ENCODE measurements around the gene ZFYVE28. TPM values are rescaled to one million over a fixed set of nuclear protein-coding genes. Genes with fewer than 3 reads are reported as not detected.

Gene ZFYVE28
- total RNA-seq, 1 donor from 2014 or later, result 0.44 TPM

DNA sequence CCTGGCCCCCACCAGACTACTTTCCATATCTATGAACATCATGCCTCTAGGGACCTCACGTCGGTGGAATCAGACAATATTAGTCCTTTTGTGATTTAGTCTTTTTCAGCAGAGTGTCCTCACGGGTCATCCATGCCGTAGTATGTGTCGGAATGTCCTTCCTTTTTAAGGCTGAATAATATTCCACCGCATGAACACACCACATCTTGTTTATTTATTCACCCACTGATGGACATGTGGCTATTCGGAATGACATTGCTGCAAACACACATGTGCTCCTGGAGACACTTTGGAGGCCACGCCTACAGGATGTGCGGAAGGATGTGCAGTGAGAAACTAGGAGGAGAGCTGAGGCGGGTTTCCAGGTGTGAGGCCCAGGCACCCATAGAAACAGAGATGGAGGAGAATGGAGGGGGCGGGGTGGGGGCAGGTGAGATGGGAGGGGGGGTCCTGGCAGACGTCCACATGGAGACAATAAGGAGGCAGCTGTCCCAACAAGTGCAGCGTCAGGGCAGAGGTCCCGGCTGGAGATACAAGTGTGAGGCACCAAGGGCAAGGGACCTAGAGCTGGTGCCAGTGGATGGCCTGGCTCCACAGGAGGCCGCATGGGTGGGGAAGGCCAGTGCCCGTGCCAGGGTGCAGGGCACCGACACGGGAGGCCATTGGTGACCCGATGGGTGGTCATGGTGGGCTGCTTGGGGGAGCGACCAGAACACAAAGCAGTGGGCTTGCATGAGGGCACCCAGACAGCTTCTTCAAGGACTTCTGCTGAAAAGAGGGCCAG lies 20.7 kb downstream of the ZFYVE28 start:
- Mint-ChIP-seq H3K4me1 (ENCODE audit: unreplicated experiment) (peaks cover 12% of the 10 kb centered on the region), H3K4me3 (ENCODE audit: unreplicated experiment) (no peak overlapping the region), H3K27ac (ENCODE audit: unreplicated experiment) (no peak overlapping the region), H3K9me3 (ENCODE audit: unreplicated experiment) (no peaks in the 10 kb centered on the region), H3K36me3 (ENCODE audit: low read depth, unreplicated experiment) (peaks cover 9% of the 10 kb centered on the region), H3K27me3 (ENCODE audit: unreplicated experiment) (peaks cover 26% of the 10 kb centered on the region)
- TF ChIP-seq, protein P1, sequence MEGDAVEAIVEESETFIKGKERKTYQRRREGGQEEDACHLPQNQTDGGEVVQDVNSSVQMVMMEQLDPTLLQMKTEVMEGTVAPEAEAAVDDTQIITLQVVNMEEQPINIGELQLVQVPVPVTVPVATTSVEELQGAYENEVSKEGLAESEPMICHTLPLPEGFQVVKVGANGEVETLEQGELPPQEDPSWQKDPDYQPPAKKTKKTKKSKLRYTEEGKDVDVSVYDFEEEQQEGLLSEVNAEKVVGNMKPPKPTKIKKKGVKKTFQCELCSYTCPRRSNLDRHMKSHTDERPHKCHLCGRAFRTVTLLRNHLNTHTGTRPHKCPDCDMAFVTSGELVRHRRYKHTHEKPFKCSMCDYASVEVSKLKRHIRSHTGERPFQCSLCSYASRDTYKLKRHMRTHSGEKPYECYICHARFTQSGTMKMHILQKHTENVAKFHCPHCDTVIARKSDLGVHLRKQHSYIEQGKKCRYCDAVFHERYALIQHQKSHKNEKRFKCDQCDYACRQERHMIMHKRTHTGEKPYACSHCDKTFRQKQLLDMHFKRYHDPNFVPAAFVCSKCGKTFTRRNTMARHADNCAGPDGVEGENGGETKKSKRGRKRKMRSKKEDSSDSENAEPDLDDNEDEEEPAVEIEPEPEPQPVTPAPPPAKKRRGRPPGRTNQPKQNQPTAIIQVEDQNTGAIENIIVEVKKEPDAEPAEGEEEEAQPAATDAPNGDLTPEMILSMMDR (IDR thresholded peaks at IDR 0.05; ENCODE audit: unreplicated experiment), result no peak
- no peak for DNase-seq (ENCODE audit: low spot score)

DNA sequence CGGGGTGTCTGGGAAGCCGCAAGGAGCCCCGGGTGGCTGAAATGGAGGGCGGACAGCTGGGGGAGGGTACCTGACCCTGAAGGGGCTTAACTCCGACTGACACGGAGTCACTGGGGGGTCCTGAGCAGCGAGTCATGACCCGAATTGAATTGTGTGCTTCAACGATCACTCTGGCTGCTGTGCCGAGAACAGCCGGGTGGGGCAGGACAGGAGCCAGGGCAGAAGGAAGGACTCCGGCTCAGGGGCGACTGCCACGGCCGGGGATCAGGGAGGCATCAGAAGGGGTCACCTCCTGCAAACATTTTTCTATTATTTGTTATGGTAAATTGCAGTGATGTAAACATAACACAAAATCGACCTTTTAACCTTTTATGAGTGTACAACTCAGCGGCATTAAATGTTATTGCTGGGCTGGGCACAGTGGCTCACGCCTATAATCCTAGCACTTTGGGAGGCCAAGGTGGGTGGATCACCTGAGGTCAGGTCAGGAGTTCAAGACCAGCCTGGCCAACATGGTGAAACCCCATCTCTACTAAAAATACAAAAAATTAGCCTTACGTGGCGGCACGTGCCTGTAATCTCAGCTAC lies 21.6 kb downstream of the ZFYVE28 start:
- Mint-ChIP-seq H3K9me3 (ENCODE audit: unreplicated experiment) (no peaks in the 10 kb centered on the region), H3K27ac (ENCODE audit: unreplicated experiment) (no peak overlapping the region), H3K4me1 (ENCODE audit: unreplicated experiment) (peaks cover 12% of the 10 kb centered on the region), H3K36me3 (ENCODE audit: low read depth, unreplicated experiment) (peaks cover 9% of the 10 kb centered on the region), H3K4me3 (ENCODE audit: unreplicated experiment) (no peak overlapping the region), H3K27me3 (ENCODE audit: unreplicated experiment) (peaks cover 26% of the 10 kb centered on the region)
- no peak for DNase-seq (ENCODE audit: low spot score)
- TF ChIP-seq, protein P1 (IDR thresholded peaks at IDR 0.05; ENCODE audit: unreplicated experiment), result no peak

DNA sequence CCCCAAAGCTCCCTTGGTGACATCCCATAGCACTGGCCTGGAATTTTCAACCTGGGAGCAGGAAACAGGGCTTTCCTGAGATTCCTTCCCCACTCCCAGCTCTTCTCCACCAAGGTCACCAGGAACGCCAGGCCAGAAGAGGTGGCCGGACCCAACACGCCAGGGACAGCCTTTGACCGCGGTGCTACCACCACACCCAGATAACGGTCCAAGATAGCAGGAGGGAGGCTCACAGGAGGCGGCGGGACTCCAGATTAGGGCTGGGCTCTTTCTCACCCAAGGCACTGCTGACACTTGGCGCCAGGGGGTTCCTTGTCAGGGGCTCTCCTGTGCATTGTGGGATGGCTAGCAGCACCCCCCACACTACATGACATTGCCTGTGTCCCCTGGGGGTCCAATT lies 22.9 kb downstream of the ZFYVE28 start:
- H3K36me3 Mint-ChIP-seq (ENCODE audit: low read depth, unreplicated experiment), result peaks cover 5% of the 10 kb centered on the region
- DNase-seq (ENCODE audit: low spot score), result no peak
- peaks cover 17% of the 10 kb centered on the region for H3K4me1 Mint-ChIP-seq (ENCODE audit: unreplicated experiment)
- peaks cover 21% of the 10 kb centered on the region for H3K27me3 Mint-ChIP-seq (ENCODE audit: unreplicated experiment)
- H3K4me3 Mint-ChIP-seq (ENCODE audit: unreplicated experiment), result no peak overlapping the region
- TF ChIP-seq, protein P1 (IDR thresholded peaks at IDR 0.05; ENCODE audit: unreplicated experiment), result no peak
- no peak overlapping the region for H3K27ac Mint-ChIP-seq (ENCODE audit: unreplicated experiment)
- no peaks in the 10 kb centered on the region for H3K9me3 Mint-ChIP-seq (ENCODE audit: unreplicated experiment)

DNA sequence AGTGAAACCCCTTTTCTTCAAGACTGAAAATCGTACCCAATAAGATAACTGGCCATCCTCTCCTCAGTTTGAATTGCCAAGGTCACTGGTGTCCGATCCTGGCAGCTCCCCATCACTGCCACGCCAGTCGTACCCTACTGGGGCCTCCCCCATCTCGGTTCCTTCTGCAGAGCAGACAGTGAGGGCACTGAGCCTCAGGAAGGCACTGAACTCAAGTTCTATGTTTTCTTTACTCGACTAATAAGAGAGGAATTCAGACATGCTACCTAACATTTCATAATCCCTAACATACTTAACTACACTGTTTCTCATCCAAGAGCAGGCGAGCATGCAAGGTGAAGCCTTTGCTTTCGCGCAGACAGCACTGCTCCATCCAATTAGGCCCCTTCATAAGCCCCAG lies 23.4 kb downstream of the ZFYVE28 start:
- TF ChIP-seq, protein P1 (IDR thresholded peaks at IDR 0.05; ENCODE audit: unreplicated experiment), result no peak
- H3K4me3 Mint-ChIP-seq (ENCODE audit: unreplicated experiment), result no peak overlapping the region
- no peak overlapping the region for H3K27ac Mint-ChIP-seq (ENCODE audit: unreplicated experiment)
- H3K36me3 Mint-ChIP-seq (ENCODE audit: low read depth, unreplicated experiment), result peaks cover under 1% of the 10 kb centered on the region
- DNase-seq (ENCODE audit: low spot score), result no peak
- no peaks in the 10 kb centered on the region for H3K9me3 Mint-ChIP-seq (ENCODE audit: unreplicated experiment)
- H3K27me3 Mint-ChIP-seq (ENCODE audit: unreplicated experiment), result peaks cover 17% of the 10 kb centered on the region
- H3K4me1 Mint-ChIP-seq (ENCODE audit: unreplicated experiment), result peaks cover 19% of the 10 kb centered on the region

DNA sequence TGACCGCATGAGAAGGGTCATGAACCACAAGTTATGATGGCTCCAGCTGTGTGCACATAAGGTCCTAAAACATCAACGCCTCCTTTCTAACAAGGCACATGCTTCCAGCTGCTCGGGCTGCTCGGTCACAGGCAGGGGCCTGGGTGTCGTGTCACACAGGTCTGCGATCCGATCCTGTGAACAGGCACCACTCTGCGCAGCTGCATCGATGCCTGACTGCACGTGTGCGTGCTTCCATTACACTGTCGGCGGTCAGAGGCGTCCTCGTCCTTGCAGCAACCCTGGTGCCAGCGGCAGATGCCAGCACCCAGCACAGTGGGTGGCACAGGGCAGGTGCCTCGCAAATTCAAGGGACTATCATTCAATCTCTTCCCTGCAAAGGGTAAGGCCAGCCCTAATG lies 23.9 kb downstream of the ZFYVE28 start:
- DNase-seq (ENCODE audit: low spot score), result no peak
- TF ChIP-seq, protein P1 (IDR thresholded peaks at IDR 0.05; ENCODE audit: unreplicated experiment), result no peak
- H3K27ac Mint-ChIP-seq (ENCODE audit: unreplicated experiment), result no peak overlapping the region
- H3K27me3 Mint-ChIP-seq (ENCODE audit: unreplicated experiment), result peaks cover 17% of the 10 kb centered on the region
- H3K4me3 Mint-ChIP-seq (ENCODE audit: unreplicated experiment), result no peak overlapping the region
- H3K4me1 Mint-ChIP-seq (ENCODE audit: unreplicated experiment), result peaks cover 22% of the 10 kb centered on the region
- no peaks in the 10 kb centered on the region for H3K9me3 Mint-ChIP-seq (ENCODE audit: unreplicated experiment)
- no peaks in the 10 kb centered on the region for H3K36me3 Mint-ChIP-seq (ENCODE audit: low read depth, unreplicated experiment)

Data from endothelial cell (in vitro differentiated cells).